H4 (cell line): ENCODE results near the gene ERBB4. TPM values are rescaled to one million over a fixed set of nuclear protein-coding genes. Genes with fewer than 3 reads are reported as not detected.
A peak's percentile ranks its signal among the peaks of the same experiment; 100 is the strongest.
"Not testable (repeated sequence)": the region's sequence is repeated elsewhere in the genome, so short reads cannot be mapped to it uniquely, and the experiment has no call there.

Experiments
- DNase-seq: peaks from one replicate; pipeline ENCODE4 v3.0.0-alpha.2; 2015; ENCODE audit warnings: low spot score
- total RNA-seq: library from RNA; depleted of rRNA; stranded (reverse); fragments of >200 nt; shearing (Covaris generic); gene quantifications from 2 replicates; pipeline ENCODE4 v1.2.3, GENCODE V29; 2014

The ERBB4 gene
- total RNA-seq, 1 experiment from 2014 or later, result 0.33 TPM

DNA sequence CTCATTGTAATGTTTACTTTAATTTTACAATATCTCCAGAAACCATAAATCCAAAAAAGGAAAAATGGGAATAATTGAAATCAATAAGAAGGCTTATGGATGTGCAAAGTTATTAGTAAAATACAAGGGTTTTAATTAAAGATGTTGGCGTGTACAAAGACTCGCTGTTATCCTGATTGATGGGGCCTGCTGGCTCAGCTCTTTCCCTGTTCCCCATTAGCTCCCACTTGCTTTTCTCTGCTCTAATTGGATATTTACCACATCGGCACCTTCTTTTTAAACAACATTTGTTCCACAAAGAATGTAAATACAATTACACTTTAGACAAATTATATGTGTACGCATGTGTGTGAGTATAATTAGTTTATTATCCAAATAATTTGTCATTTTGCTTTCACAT is 796.6 kb downstream of the ERBB4 start:
- no peak for DNase-seq

DNA sequence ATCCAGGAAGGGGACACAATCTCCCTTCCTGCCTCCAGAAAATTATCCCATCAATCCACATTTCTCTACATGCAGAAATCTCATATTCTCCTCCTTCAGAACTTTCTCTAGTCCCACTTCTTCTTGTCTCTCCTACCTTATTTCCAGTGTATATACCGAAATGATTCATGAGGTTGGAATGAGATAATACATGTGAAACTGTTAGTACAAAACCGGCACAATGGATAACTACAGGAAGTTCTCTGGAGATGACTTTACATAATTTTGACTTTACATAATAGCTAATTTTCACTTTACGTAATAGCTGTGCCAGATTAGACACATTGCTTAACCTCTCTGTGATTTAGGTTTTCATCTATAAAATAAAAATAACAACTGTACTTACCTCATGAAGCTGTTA is 801.3 kb downstream of the ERBB4 start:
- peak; percentile 21 for DNase-seq

DNA sequence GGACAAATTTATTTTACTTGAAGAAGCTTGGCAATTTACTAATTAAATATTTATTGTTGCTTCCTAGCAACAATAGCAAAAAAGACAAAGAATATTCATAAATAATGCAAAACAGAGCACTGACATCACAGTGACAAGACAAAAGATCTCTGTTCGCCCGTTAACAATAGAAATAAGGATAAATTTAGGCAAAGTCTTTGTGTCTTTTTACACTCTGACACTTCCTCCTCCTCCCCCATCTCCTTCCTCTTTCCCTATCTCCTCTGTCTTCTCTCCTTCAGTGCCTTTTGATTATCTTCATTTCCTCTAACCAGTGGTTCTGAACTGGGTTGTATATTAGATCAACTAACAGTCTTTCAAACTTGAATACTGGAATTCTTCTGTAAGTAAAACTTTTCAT is 808.4 kb downstream of the ERBB4 start:
- DNase-seq, result no peak

DNA sequence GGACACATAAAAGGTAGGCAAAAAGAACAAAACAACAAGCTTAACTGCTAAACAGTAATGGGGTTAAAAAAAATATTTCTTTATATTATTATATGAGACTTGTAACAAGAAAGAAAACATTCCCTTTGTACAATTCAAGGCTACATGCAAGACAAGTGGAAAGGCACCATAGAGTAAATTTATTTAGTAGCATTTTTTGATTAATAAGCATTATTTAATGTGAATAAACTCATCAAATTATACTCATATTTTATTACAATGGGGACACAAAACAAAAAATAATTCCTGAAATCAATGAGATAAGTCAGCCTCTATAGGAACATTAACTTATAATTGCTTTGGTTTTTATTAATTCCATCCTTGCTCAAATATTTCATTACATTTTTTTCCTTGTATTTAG is 809.2 kb downstream of the ERBB4 start:
- no peak for DNase-seq

DNA sequence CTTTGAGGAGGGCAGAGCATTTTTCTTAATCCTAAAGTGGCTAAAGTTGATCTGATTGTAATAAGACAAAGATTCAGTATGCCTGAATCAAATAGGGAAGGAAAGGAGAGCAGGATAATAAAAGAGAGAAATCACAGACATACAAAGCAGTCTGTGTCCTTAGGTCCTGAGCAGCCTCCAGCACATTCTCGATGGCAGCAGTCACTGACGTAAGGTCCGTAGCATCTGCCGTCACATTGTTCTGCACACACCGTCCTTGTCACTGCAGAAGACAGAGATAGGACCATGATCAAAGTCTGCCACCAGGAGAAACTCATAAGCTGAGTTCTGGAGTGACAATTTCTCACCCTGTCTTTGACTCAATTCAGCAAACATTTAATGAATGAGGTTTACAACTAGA is 813.7 kb downstream of the ERBB4 start:
- no peak for DNase-seq

DNA sequence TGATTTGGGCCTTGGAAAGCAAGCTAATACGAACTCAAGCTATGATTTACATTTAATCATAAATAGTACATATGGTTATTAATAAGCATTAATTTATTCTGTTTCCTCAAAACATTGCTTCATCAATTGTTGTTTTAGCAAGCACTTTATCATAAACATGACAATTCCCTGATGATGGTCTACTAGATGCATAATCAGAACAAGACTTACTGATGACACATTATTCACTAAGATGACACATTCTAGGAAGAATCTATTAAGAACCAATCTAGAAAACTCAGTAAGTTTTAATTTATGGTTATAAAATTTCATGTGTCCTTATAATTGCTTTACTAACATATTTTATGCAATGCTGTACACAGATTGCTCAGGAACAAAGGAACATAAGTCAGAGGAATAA is 815.2 kb downstream of the ERBB4 start:
- DNase-seq, result no peak

DNA sequence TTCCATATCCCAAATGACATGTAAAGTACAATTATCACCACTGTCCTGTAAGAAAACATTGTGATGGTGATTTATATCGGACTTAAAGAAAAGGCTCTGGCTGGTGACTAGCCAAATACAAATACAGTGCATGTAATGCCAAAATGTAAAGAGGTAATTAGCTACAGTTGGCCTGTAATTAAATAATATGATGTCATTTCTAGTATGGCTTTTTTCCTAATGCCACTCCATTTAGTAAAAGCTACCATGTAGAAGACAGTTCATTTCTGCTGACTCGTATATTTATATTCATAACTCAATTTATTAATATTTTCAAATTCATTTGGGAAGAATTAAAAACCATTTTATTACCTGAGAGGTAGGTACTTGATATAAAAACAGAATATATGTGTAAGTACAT is 815.7 kb downstream of the ERBB4 start:
- no peak for DNase-seq

DNA sequence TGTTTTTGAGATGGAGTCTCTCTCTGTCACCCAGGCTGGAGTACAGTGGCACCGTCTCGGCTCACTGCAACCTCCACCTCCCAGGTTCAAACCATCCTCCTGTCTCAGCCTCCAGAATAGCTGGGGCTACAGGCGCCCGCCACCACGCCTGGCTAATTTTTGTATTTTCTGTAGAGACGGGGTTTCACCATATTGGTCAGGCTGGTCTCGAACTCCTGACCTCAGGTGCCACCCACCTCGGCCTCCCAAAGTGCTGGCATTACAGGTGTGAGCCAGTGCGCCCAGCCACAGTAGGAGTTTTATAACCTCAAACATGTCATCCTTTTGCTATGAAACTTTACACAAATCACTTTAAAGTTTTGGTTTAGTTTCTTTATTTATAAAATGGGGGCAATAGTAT is 816.7 kb downstream of the ERBB4 start:
- DNase-seq, result not testable (repeated sequence)

DNA sequence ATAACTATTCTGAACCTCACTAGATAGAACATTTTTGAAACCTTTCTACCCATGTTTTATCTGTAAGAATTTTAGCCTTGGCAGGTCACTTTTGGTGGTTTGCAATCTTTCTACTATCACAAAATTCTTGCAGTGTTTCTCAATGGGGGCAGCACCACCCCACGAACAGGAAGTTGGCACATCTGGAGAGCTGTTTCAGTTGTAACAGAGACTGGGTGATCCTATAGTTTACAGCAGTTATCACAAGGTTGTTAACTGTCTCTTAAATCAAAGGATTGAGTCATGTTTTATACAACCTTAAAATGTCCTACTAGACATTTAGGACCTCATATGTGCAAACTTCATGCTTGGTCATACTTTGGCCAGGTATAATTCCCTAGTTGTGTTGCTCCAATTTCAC is 829.2 kb downstream of the ERBB4 start:
- no peak for DNase-seq

DNA sequence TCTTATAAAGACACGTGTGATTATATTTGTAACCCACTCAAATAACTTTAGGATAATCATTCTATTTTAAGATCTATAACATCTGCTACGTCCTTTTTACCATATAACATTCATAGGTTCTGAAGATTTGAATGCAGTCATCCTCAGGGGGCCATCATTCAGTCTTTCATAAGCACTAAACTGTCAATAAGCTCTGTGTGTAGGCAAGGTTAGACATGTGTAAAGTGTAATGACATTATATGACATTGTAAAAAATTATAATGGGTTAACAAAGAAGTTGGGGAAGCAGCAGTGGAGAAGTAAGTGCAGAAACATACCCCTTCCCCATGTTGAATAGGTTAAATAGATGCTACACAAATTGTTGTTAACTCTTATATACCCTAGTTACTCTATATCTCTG is 845.9 kb downstream of the ERBB4 start:
- no peak for DNase-seq

DNA sequence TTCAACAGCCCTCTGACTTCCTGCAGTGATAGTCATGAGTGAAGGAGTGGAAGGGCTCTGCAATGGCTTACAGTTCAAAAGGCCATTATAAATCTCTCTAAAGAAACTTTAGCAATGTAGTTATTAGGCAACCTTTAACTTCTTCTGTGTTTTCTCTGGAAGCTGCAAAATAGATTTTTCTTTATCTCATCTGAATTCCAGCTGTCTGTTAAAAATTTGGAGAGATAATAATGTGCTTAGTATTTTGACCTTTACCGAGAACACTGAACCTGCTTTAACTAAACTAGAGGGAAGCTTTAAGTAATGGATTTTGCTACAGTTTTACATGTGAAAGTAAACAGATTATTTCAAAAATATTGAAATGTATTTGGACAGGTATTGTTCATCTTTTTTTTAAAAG is 847.9 kb downstream of the ERBB4 start:
- DNase-seq, result no peak

DNA sequence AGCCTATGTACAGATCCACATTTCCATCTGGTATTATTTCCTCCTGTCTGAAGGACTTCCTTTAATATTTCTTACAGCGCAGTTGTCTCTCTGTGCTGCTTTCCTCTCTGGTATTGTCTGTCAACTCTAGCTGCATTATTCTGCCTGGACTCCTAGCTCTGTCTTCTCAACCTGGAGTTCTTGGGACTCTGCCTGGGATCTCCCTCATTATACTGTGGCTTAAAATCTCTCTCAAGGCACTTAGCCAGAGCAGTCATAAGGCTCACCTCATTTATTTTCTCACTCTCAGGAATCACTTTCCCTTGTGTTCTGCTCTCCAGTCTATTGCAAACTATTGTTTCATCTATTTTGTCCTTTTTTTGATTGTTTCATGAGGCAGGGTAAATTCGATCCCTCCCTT is 850.4 kb downstream of the ERBB4 start:
- no peak for DNase-seq

DNA sequence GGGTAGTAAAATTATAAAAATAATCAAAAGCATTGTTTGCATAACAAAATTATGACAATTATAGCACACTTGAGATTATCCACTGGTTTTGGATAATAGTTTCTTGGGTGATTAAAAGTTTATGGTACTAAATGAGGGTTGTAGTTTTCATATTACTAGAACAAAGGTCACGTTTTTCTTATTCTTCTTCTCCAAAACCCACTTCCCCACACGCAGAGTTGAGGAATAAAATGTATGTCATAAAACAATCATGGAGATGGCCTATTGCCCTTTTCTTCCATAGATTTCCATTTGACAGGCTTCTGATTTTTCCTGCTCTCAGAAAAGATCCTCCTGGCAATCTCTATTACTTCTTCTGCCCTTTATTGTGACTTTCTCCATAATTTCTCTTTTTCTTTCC is 863.9 kb downstream of the ERBB4 start:
- no peak for DNase-seq

DNA sequence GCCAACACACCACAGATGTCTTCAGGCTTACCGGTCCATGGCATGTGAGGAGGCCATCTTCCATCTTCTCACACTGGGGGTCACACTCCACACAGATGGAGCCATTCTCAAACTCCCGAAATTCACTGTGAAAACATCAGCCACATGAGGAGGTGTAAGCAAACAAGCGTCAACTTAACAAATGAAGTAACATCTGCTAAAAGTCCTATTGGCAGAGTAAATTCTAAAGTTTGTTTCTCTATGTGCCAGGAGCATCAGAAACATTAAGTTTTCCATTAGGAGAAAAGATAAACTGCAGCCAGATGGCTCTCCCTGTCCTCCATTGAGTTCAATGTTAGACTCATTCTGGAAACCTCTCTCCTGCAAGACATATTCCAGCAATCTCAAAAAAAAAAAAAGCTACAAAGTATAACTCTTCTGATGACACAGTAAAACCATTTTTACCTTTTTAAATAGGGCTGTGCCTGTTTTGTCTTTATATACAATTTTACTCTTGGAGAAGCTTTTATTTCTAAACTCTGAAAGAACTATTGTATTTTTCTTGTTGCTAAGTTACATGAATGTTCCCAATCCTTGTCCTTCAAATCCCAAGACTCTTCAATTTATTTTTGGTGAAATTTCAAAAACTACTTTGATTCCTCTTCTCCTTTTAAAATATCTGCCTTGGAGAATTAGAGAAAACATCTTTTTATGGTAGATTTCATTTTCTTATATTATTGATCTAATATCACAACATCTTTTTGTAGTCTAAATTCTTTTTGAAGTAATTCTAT is 865.3 kb downstream of the ERBB4 start:
- no peak for DNase-seq

DNA sequence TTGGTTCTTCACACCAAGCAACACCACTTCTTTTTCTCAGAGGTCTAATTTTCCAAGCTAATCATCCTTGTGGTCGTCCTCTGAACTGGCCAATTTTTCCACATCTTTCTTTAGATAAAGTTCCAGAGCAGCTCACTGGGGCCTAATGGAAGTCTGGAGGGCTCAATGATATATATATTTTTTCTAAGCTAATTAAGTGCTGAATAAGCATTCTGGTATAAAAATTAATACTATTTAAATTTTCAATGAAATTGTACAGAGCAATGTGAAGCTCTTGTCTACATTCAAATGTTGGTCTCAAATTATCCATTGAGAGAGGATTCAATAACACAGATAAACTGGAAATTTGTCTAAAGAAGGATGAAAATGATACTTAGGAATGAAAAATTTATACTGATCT is 866.6 kb downstream of the ERBB4 start:
- no peak for DNase-seq

DNA sequence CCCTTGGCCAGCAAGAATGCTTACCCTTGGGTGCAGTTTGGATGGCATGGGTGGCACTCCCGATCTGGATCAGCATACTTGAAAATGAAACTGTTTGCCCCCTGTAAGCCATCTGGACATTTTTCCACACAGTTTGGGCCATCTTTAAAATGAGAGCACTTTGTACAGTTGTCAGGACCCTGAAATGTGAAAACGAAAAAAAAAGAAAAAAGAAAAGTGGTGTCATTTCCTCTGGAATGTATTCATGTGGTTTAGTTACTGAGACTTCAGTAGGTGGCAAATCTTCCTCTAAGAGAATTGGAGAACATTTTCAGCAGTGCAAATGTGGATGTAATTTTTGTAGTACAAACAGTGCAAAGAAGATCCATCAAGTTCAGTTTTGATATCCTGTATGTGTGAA is 873.3 kb downstream of the ERBB4 start:
- no peak for DNase-seq

DNA sequence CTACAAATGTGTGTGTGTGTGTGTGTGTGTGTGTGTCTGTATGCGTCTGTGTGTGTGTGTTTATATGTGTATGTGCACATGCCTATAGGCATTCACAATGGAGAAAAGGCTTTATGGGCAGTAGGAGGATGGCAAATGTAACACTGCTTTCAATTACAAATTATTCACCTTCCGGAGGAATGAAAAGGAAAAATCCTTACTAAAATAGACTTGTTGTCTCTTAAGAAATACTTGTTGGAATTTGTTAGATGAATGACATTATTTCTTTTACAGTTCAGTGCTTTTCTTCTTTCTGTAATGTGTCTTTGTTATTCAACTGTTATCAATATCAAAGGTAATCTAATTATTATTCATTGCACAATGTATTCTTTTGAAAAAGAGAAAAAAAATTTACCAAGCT is 874.3 kb downstream of the ERBB4 start:
- DNase-seq, result no peak

DNA sequence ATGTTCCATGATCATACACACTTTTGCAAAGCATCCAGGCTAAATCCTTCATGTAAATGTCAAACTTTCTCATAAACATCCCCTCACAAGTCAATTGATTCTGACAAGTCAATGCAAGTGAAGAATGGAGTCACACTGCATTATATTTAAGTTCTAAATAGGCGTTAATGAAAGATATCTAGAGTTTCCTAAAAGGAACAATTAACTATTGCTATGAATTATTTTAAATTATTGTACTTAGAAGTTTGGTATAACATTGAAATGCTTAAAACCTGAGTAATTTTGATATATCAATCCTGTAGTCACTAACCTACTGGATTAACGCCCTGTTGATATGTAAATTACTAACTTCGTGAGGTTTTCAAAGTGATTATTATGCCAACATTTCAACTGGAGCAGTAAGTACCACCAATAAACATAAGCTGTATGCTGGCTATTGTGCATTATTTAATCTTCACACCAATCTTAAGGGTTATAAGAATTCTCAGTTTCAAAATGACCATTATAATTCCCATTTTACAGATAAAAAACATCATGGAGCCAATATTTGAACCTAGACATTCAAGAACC is 884.3 kb downstream of the ERBB4 start:
- no peak for DNase-seq

DNA sequence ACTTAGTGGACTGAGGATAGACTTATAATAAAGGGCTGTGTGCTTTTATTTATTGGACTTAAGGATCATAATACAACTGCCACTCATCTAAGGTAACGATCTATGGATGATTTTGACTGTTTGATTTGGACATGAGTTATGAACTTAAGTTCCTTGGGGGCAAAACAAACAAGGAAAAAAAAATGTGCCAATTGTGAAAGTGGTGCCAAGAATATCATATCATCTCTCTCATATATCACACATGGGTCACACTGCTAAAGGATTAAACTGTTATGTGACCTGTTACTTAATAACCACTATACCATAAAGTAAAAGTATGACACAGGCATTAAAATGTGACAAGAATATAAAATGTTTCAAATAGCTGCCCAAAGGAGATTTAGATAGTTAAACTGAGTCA is 886.3 kb downstream of the ERBB4 start:
- DNase-seq, result no peak

DNA sequence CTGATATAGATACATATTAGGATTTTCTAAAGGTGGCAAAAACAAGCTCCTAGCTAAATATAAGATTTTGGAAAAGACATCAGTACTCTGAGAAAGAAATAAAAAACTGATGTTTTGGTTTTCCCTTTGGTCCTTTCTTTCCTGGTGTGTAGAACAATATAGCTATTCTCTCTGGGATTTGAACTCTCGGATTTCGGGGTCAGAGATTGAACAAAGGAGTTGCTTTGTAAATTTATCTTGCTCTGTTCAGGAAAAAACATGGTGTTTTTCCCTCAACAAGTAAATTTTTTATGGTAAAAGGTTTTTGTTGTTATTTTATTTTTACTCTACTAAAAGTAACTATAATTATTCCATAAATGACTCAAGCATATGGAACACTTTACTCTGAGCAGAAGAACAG is 889.3 kb downstream of the ERBB4 start:
- no peak for DNase-seq

DNA sequence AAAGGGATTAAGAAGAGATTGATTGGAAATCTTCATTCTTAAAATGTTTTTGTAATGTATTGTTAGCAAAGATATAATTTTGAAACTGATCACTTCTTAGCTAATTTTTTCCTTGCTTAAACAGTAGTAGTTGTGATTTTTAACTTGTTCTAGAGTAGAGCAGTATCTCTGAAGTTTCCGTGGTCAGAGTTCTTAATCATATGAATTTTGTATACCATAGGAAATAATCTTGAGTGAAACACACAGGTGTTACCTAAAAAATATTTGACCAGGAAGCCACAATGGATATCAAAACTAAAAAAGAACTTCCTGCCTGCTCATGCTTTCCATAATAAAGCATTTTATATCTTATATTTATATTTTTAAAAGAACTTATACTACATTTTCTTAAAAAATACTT is 907.1 kb downstream of the ERBB4 start:
- no peak for DNase-seq

DNA sequence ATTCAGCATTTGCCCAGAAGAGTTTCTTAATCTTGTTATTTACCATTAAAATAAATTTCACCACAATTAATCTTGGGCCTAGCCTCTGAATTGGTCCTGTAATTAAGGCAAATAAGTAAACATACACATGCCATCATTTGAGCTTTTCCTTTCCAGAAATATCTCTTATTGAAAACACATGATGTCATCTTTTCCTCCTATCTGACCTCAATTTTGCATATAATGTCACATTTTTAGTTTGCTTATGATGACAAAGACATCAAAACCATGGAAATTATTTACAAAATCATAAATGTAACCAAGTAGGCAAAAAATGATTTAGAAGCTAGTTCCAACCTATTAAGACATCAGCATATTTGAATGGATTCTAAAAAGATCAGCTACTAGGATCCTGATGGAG is 915.5 kb downstream of the ERBB4 start:
- no peak for DNase-seq

DNA sequence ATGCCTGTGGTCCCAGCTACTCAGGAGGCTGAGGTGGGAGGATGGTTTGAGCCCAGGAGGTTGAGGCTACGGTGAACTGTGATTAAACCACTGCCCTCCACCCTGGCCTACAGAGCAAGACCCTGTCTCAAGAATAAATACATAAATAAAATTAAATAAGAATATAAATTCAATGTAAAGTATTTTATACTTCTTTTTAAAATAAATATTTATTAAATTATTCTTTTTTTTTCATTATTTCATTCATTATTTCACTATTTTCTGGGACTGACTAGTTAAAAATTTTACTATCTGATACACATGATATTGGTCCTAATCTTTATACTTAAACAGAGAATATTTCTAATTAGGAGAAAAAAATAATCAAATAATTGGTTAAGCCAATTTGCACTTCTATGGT is 917.6 kb downstream of the ERBB4 start:
- no peak for DNase-seq

DNA sequence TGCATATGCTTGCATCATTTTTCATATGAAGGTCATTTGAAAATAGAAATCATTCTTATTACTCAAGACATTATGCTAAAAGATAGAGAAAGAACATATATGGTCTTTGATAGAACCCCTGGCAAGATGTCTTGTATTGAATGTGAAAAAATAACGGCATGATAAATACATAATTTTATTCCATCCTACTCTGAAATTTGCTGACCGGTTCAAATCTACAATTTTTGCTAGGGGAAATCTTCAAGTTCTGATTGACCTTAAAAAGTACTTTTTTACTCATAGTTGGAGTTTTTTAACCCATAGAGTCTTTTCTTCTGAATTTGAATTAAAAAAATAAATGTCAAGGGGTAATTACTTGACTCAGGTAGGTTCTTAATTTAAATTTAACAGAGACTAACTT is 920.8 kb downstream of the ERBB4 start:
- no peak for DNase-seq
